DOHH2 (cell line): ENCODE results near the gene ERVK3-1.

Experiments used
- H3F3A ChIP-seq: fragments of 200-600 bp; sonication (generic), shearing (Covaris generic); 2 replicates; pipeline ENCODE4 v1.6.0; 2016; ENCODE audit warnings: antibody characterized with exemption, mild to moderate bottlenecking; ENCODE audit not compliant: control insufficient read depth, insufficient read depth
- H3K27ac ChIP-seq: fragments of 200-600 bp; sonication (generic); 2 replicates; pipeline ENCODE4 v1.5.1; 2014; ENCODE audit warnings: low read depth, mild to moderate bottlenecking, low read length, moderate library complexity
- H3K27me3 ChIP-seq: fragments of 200-600 bp; sonication (generic); 2 replicates; pipeline ENCODE4 v1.6.1; 2014; ENCODE audit warnings: mild to moderate bottlenecking, low read length, mixed read lengths; ENCODE audit not compliant: control insufficient read depth
- H3K36me3 ChIP-seq: fragments of 200-600 bp; sonication (generic); 2 replicates; pipeline ENCODE4 v1.6.1; 2014; ENCODE audit warnings: mild to moderate bottlenecking, low read length, moderate library complexity, mixed read lengths; ENCODE audit not compliant: control insufficient read depth
- H3K4me1 ChIP-seq: fragments of 200-600 bp; sonication (generic); 2 replicates; pipeline ENCODE4 v1.6.1; 2014; ENCODE audit warnings: mild to moderate bottlenecking, low read length, mixed read lengths; ENCODE audit not compliant: control insufficient read depth
- H3K4me2 ChIP-seq: fragments of 200-600 bp; sonication (generic); 2 replicates; pipeline ENCODE4 v1.6.0; 2014; ENCODE audit warnings: mild to moderate bottlenecking, low read length, moderate library complexity
- H3K4me3 ChIP-seq: fragments of 200-600 bp; sonication (generic); 2 replicates; pipeline ENCODE4 v1.5.1; 2014; ENCODE audit warnings: mild to moderate bottlenecking, low read length, mixed read lengths
- H3K79me2 ChIP-seq: fragments of 200-600 bp; sonication (generic); 2 replicates; pipeline ENCODE4 v1.6.1; 2014; ENCODE audit warnings: mild to moderate bottlenecking, low read length, mixed read lengths; ENCODE audit not compliant: control insufficient read depth
- H3K9me2 ChIP-seq: fragments of 200-600 bp; sonication (generic); replicated peaks from 2 replicates; pipeline ENCODE4 v1.6.1; 2014; ENCODE audit warnings: mild to moderate bottlenecking, low read length, mixed read lengths; ENCODE audit not compliant: control insufficient read depth
- H3K9me3 ChIP-seq: fragments of 200-600 bp; sonication (generic); 2 replicates; pipeline ENCODE4 v1.6.1; 2014; ENCODE audit warnings: antibody characterized with exemption, low read length, mixed read lengths; ENCODE audit not compliant: control insufficient read depth, insufficient read depth
- H4K20me1 ChIP-seq: fragments of 200-600 bp; sonication (generic); 2 replicates; pipeline ENCODE4 v1.6.0; 2014; ENCODE audit warnings: low read depth, mild to moderate bottlenecking, antibody characterized with exemption, low read length, moderate library complexity; ENCODE audit not compliant: control insufficient read depth, insufficient read depth
- CTCF ChIP-seq: fragments of 200-600 bp; sonication (generic); IDR thresholded peaks from one replicate; pipeline ENCODE4 v1.5.1; 2014; ENCODE audit warnings: antibody characterized with exemption, mild to moderate bottlenecking, low read depth, low read length; ENCODE audit not compliant: poor library complexity, severe bottlenecking
- EZH2phosphoT487 ChIP-seq: fragments of 200-600 bp; sonication (generic); IDR thresholded peaks from 2 replicates; pipeline ENCODE4 v1.6.1; 2017; ENCODE audit warnings: borderline replicate concordance, mild to moderate bottlenecking, antibody characterized with exemption, low read length, moderate library complexity, mixed read lengths

Gene ERVK3-1

GRCh38 chr19:58335630-58336029 lies 30.5 kb downstream of the ERVK3-1 start:
- Histone ChIP-seq H3F3A (no peaks in the 10 kb centered on the region), H3K9me2 (no peaks in the 10 kb centered on the region), H3K79me2 (no peaks in the 10 kb centered on the region), H3K4me2 (no peak overlapping the region), H3K27ac (no peak overlapping the region), H3K4me1 (no peaks in the 10 kb centered on the region), H3K4me3 (no peak overlapping the region), H3K9me3 (no peaks in the 10 kb centered on the region), H3K36me3 (peaks cover 20% of the 10 kb centered on the region), H3K27me3 (no peaks in the 10 kb centered on the region), H4K20me1 (no peaks in the 10 kb centered on the region)
- no peak for TF ChIP-seq CTCF

- Histone ChIP-seq H3K9me3 (no peaks in the 10 kb centered on the region), H3K4me2 (no peak overlapping the region), H3K4me3 (no peak overlapping the region), H3K9me2 (no peaks in the 10 kb centered on the region), H3K36me3 (peaks cover 23% of the 10 kb centered on the region), H3K27me3 (no peaks in the 10 kb centered on the region), H3K79me2 (no peaks in the 10 kb centered on the region), H3K27ac (no peak overlapping the region), H4K20me1 (no peaks in the 10 kb centered on the region), H3F3A (no peaks in the 10 kb centered on the region), H3K4me1 (no peaks in the 10 kb centered on the region)
- TF ChIP-seq EZH2phosphoT487 (no peak), CTCF (no peak)
Measured at GRCh38 chr19:58336216-58336615, 31.0 kb downstream of the ERVK3-1 start.

GRCh38 chr19:58336820-58337219 lies 31.6 kb downstream of the ERVK3-1 start:
- no peaks in the 10 kb centered on the region for H3F3A ChIP-seq
- no peaks in the 10 kb centered on the region for H3K4me1 ChIP-seq
- no peaks in the 10 kb centered on the region for H3K9me2 ChIP-seq
- H3K79me2 ChIP-seq: no peaks in the 10 kb centered on the region
- no peak overlapping the region for H3K27ac ChIP-seq
- H4K20me1 ChIP-seq: no peaks in the 10 kb centered on the region
- H3K4me2 ChIP-seq: no peak overlapping the region
- no peaks in the 10 kb centered on the region for H3K27me3 ChIP-seq
- H3K4me3 ChIP-seq: no peak overlapping the region
- no peak for TF ChIP-seq EZH2phosphoT487
- no peak for TF ChIP-seq CTCF
- peaks cover 27% of the 10 kb centered on the region for H3K36me3 ChIP-seq
- no peaks in the 10 kb centered on the region for H3K9me3 ChIP-seq

GRCh38 chr19:58338336-58338735 lies 33.2 kb downstream of the ERVK3-1 start:
- H3K79me2 ChIP-seq: no peaks in the 10 kb centered on the region

More at GRCh38 chr19:58338336-58338735, 33.2 kb downstream of the ERVK3-1 start:
- H3K4me1 ChIP-seq: no peaks in the 10 kb centered on the region
- H3F3A ChIP-seq: no peaks in the 10 kb centered on the region
- TF ChIP-seq EZH2phosphoT487: no peak
- no peak for TF ChIP-seq CTCF
- no peaks in the 10 kb centered on the region for H3K27me3 ChIP-seq
- no peak overlapping the region for H3K27ac ChIP-seq
- peaks cover 27% of the 10 kb centered on the region for H3K36me3 ChIP-seq
- no peak overlapping the region for H3K4me2 ChIP-seq
- no peak overlapping the region for H3K4me3 ChIP-seq
- no peaks in the 10 kb centered on the region for H4K20me1 ChIP-seq
- no peaks in the 10 kb centered on the region for H3K9me3 ChIP-seq
- H3K9me2 ChIP-seq: no peaks in the 10 kb centered on the region
